GM19463 (cell line): ENCODE results near the gene PPP6R3.
"Not testable (repeated sequence)": the region's sequence is repeated elsewhere in the genome, so short reads cannot be mapped to it uniquely, and the experiment has no call there.

Source experiments
- ATAC-seq: cut with Tn5 transposase; IDR thresholded peaks from one replicate; pipeline ENCODE4 v1.9.1; 2021; ENCODE audit warnings: mild to moderate bottlenecking, moderate library complexity; ENCODE audit not compliant: unreplicated experiment

Gene PPP6R3

GRCh38 chr11:68436162-68436888 lies 24.2 kb upstream of the PPP6R3 start:
- ATAC-seq = no peak

- no peak for ATAC-seq
These were observed 23.3 kb upstream of the PPP6R3 start for GRCh38 chr11:68436985-68437926.

- ATAC-seq = no peak
These were observed 22.5 kb upstream of the PPP6R3 start for GRCh38 chr11:68437927-68438657.

DNA sequence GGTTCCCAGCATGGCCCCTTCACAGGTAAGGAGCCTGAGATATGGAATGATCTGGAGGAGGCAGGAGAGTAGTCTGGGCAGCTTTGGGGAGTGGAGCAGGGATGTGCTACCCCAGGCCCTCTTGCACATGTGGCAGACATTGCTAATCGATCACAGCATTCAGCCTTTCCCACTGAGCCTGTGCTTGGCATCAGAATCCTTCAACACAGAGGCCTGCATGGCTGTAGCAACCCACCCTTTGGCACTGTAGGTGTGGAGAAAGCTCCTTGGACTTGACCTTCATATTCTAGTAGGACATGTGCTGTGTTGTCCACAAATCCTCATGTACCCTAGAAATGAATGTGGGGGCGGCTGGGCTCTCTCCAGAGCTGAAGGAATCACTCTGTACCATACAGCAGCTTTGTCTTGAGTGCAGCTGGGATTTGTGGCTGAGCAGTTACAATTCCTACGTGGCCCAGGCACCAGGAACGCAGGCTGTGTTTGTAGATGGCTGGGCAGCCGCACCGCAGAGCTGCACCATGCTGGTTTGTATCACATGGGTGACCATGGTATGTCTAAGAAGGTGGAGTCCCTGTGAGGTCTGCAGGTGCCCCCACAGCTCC lies 21.8 kb upstream of the PPP6R3 start:
- ATAC-seq = no peak

DNA sequence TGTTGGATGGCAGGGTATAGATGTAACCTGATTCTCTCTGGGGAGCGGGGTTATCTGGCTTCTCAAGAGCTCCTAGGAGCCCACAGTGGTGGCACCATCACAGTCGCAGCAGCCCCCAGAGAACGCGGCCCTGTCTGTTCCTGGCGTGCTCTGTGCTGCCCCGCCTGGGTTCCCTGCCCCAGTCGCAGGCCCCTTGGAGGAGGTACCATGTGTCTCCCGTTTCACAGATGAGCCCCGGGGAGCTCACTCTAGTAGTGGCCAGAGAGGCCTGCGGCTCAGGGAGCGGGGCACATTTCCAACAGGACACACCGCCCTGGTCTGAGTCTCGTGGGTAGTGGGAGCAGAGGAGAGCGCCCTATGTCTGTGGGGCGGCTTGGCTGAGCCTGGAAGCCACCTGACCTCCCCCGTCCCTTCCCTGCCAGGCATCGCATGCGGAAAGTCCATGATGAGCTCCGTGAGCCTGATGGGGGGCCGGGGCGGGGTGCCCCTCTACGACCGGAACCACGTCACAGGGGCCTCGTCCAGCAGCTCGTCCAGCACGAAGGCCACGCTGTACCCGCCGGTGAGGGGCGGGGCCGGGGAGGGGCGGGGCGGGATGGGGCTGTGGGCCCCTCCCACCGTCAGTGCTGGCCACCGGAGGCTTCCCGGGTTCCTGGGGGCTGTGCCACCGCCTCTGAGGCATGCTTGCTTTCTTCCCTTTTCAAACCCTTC lies 21.0 kb upstream of the PPP6R3 start:
- ATAC-seq = no peak

- no peak for ATAC-seq
These were observed 20.3 kb upstream of the PPP6R3 start for GRCh38 chr11:68440224-68440623.

DNA sequence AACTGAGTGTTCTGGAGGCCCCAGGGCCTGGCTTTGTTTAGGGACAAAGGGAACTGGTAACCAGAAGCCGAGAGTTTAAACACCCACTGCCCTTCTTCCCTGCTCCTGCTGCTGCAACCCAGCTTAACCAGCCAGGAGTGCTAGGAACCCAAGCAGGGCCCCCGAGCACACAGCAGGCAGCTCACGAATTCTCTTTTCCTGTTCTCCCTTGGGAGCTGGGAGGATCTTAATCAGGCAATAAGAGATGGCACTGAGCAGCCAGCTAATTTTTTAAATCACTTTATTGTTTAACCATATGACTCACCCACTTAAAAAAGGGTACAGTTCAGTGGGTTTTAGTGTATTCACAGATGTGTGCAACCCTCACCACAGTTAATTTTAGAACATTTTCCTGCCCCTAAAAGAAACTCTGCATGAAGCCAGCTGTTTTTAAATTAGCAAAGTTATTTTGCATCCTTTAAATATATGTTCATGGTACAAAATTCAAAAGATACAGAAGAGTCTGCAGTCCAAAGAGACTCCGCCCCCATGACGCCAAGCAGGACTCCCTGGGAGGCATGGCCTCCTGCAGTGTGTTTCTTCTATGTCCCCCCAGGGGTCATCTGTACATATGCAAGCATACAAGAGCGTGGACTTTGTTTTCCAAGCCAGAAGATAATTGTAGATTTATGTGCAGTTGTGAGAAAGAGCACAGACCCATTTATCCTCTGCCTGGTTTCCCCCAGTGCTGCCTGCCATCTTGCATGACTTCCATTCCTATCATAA lies 18.9 kb upstream of the PPP6R3 start:
- no peak for ATAC-seq

- ATAC-seq = no peak
These were observed 18.1 kb upstream of the PPP6R3 start for GRCh38 chr11:68442433-68442832.

DNA sequence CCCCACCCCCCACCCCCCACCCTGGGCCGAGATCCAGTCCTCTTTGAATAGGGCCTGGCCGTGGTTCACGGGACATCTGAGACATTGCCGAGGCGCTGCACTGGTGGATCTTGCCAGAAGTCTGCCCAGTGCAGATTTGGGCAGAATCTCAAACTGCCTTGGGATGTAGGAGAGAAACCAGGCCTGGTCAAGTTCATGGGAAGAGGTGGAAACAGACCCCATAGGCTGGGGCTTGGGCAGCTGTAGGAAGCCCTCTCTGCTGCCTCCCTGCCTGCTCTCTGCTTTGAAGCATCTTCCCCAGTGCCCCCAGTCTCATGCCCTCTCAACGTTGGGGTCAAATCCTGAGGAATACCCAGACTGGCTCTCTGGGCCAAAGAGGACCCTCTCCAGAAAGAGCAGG lies 16.0 kb upstream of the PPP6R3 start:
- ATAC-seq = no peak

DNA sequence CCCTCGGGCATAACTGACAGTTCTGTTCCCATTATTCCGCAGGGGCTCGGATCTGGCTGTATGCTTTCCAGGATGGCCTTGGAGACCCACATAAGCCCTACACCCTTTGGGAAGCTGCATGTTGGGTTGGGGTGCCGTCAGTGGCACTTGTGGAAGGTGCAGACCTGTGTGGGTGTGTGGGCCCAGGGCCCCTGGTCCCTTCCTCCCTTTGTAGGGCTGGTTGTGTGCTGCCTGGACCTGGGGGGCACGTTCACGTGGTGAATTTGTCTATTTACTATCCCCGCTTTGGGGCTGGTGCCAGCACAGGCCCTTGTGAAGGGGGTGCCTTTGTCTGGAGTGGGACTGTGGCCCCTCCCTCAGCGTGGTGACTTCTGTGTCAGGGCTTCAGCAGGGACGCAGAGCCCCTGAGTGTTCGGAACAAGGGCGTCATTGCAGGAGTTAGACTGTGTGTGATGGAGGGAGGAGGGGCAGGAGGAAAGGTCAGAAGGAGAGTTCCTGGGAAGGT lies 15.0 kb upstream of the PPP6R3 start:
- no peak for ATAC-seq

GRCh38 chr11:68446046-68446725 lies 14.4 kb upstream of the PPP6R3 start:
- ATAC-seq = no peak

- ATAC-seq = peak; percentile 56
These were observed 13.3 kb upstream of the PPP6R3 start for GRCh38 chr11:68447015-68447801.

- ATAC-seq = not testable (repeated sequence)
These were observed 12.6 kb upstream of the PPP6R3 start for GRCh38 chr11:68447914-68448313.

DNA sequence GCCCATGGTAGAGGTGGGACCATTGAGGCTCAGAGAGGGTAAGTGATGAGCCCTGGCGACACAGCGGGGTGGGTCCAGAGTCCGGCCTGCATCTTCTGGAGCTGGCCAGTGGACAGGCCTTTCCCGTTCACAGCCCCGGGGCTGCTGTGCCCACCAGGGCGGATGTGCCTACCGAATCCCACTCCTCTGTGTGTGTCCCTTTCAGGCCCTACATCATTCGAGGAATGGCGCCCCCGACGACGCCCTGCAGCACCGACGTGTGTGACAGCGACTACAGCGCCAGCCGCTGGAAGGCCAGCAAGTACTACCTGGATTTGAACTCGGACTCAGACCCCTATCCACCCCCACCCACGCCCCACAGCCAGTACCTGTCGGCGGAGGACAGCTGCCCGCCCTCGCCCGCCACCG lies 11.9 kb upstream of the PPP6R3 start:
- no peak for ATAC-seq

DNA sequence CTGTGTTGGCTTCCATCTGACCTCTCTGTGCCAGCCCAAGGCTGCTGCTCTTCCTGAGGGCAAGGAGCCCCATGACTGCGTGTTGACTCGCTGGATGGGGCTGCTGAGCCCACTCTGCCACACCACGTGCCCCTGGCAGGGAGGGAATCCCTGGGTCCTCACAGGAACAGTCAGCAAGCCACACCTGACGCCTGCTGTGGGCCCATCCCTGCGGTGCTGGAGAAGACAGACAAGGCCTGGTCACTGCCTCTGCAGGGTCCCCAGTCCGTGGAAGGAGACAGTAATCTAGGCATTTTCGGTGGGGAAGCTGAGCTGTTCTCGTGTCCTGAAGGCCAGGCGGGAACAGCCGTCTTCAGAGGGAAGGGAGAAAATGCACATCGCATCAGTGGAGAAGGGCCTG lies 10.6 kb upstream of the PPP6R3 start:
- no peak for ATAC-seq

- no peak for ATAC-seq
These were observed 9.8 kb upstream of the PPP6R3 start for GRCh38 chr11:68450711-68451110.

GRCh38 chr11:68454767-68455166 lies 5.8 kb upstream of the PPP6R3 start:
- ATAC-seq = no peak

- no peak for ATAC-seq
These were observed 5.1 kb upstream of the PPP6R3 start for GRCh38 chr11:68455485-68455884.
